ENCODE results near the gene ESRRG. TPM values are rescaled to one million over a fixed set of nuclear protein-coding genes. Genes with fewer than 3 reads are reported as not detected.

Gene ESRRG
- total RNA-seq, 2 donors from 2014 or later = 5.1 to 6.7 TPM

DNA sequence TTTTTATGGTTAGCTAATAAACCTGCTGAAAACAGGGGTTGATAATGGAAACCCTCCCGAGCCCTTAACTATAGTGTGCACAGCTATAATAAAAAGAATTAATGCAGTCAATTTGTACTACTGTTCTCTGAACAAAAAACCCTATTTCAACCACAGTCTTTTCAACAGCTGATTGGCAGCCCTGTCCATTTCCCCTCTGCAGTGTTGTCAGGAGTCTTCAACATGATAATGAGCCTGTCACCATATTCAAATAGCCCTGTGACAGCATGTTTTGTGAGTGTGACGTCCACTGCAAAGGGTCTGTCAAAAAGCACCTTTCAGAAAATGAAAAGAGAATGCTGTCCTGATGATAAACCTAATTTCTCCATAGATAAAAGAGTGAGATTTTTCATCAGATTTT lies 92.7 kb downstream of the ESRRG start:
- H3K9me3 ChIP-seq (ENCODE audit: control insufficient read depth, low read length) = no peaks in the 10 kb centered on the region
- peaks cover 28% of the 10 kb centered on the region for H3K4me1 Mint-ChIP-seq
- no peaks in the 10 kb centered on the region for H3K9me3 Mint-ChIP-seq
- no peaks in the 10 kb centered on the region for H3K36me3 Mint-ChIP-seq (ENCODE audit: low read depth)
- no peak overlapping the region for H3K4me3 ChIP-seq (ENCODE audit: low read length)
- no peak overlapping the region for H3K4me3 Mint-ChIP-seq
- no peak overlapping the region for H3K27ac Mint-ChIP-seq
- peaks cover 10% of the 10 kb centered on the region for H3K4me1 ChIP-seq (ENCODE audit: control insufficient read depth, insufficient read depth, low read length)
- H3K27ac ChIP-seq (ENCODE audit: low read depth, low read length) = no peak overlapping the region
- H3K27me3 ChIP-seq (ENCODE audit: control insufficient read depth, insufficient read depth, low read length, poor library complexity, severe bottlenecking) = peaks cover 6% of the 10 kb centered on the region
- H3K27me3 Mint-ChIP-seq (ENCODE audit: insufficient read depth) = peaks cover 4% of the 10 kb centered on the region
- H3K36me3 ChIP-seq (ENCODE audit: control insufficient read depth, insufficient read depth, low read length) = no peaks in the 10 kb centered on the region
- TF ChIP-seq, protein P1, sequence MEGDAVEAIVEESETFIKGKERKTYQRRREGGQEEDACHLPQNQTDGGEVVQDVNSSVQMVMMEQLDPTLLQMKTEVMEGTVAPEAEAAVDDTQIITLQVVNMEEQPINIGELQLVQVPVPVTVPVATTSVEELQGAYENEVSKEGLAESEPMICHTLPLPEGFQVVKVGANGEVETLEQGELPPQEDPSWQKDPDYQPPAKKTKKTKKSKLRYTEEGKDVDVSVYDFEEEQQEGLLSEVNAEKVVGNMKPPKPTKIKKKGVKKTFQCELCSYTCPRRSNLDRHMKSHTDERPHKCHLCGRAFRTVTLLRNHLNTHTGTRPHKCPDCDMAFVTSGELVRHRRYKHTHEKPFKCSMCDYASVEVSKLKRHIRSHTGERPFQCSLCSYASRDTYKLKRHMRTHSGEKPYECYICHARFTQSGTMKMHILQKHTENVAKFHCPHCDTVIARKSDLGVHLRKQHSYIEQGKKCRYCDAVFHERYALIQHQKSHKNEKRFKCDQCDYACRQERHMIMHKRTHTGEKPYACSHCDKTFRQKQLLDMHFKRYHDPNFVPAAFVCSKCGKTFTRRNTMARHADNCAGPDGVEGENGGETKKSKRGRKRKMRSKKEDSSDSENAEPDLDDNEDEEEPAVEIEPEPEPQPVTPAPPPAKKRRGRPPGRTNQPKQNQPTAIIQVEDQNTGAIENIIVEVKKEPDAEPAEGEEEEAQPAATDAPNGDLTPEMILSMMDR (conservative IDR thresholded peaks at IDR 0.05) = no peak
- no peak overlapping the region for H3K9ac ChIP-seq (ENCODE audit: extremely low read depth, low read length, poor library complexity, severe bottlenecking)
- DNase-seq = no peak
- WGBS, 2 experiments (ENCODE audit: insufficient coverage in 1 of 2, insufficient read length in 1 of 2) = 40 to 72% methylated on average over 1 to 2 of the region's 2 CpGs

GRCh38 chr1:216627252-216627651 lies 96.0 kb downstream of the ESRRG start:
- no peaks in the 10 kb centered on the region for H3K4me1 ChIP-seq (ENCODE audit: control insufficient read depth, insufficient read depth, low read length)
- no peak overlapping the region for H3K4me3 ChIP-seq (ENCODE audit: low read length)
- H3K9ac ChIP-seq (ENCODE audit: extremely low read depth, low read length, poor library complexity, severe bottlenecking) = no peak overlapping the region
- H3K27me3 ChIP-seq (ENCODE audit: control insufficient read depth, insufficient read depth, low read length, poor library complexity, severe bottlenecking) = no peaks in the 10 kb centered on the region
- H3K36me3 Mint-ChIP-seq (ENCODE audit: low read depth) = no peaks in the 10 kb centered on the region
- TF ChIP-seq, protein P1 (conservative IDR thresholded peaks at IDR 0.05) = no peak
- no peaks in the 10 kb centered on the region for H3K9me3 ChIP-seq (ENCODE audit: control insufficient read depth, low read length)
- H3K4me1 Mint-ChIP-seq = peaks cover 10% of the 10 kb centered on the region
- H3K27me3 Mint-ChIP-seq (ENCODE audit: insufficient read depth) = no peaks in the 10 kb centered on the region
- DNase-seq = no peak
- H3K36me3 ChIP-seq (ENCODE audit: control insufficient read depth, insufficient read depth, low read length) = no peaks in the 10 kb centered on the region
- H3K9me3 Mint-ChIP-seq = no peaks in the 10 kb centered on the region
- no peak overlapping the region for H3K4me3 Mint-ChIP-seq
- 79 to 94% methylated on average over 2 to 3 of the region's 3 CpGs for WGBS, 2 experiments (ENCODE audit: insufficient coverage in 1 of 2, insufficient read length in 1 of 2)
- H3K27ac Mint-ChIP-seq = no peak overlapping the region
- no peak overlapping the region for H3K27ac ChIP-seq (ENCODE audit: low read depth, low read length)

GRCh38 chr1:216626394-216627067 lies 96.7 kb downstream of the ESRRG start:
- WGBS, 2 experiments (ENCODE audit: insufficient coverage in 1 of 2, insufficient read length in 1 of 2) = 94 to 98% methylated on average over 6 of the region's 6 CpGs
- Mint-ChIP-seq H3K36me3 (ENCODE audit: low read depth) (no peaks in the 10 kb centered on the region), H3K27me3 (ENCODE audit: insufficient read depth) (no peaks in the 10 kb centered on the region), H3K27ac (no peak overlapping the region), H3K4me1 (peaks cover 7% of the 10 kb centered on the region), H3K9me3 (no peaks in the 10 kb centered on the region), H3K4me3 (no peak overlapping the region)
- H3K27ac ChIP-seq (ENCODE audit: low read depth, low read length) = no peak overlapping the region
- TF ChIP-seq, protein P1 (conservative IDR thresholded peaks at IDR 0.05) = no peak
- no peaks in the 10 kb centered on the region for H3K36me3 ChIP-seq (ENCODE audit: control insufficient read depth, insufficient read depth, low read length)
- no peaks in the 10 kb centered on the region for H3K4me1 ChIP-seq (ENCODE audit: control insufficient read depth, insufficient read depth, low read length)
- H3K4me3 ChIP-seq (ENCODE audit: low read length) = no peak overlapping the region
- no peak for DNase-seq
- H3K9ac ChIP-seq (ENCODE audit: extremely low read depth, low read length, poor library complexity, severe bottlenecking) = no peak overlapping the region
- no peaks in the 10 kb centered on the region for H3K27me3 ChIP-seq (ENCODE audit: control insufficient read depth, insufficient read depth, low read length, poor library complexity, severe bottlenecking)
- H3K9me3 ChIP-seq (ENCODE audit: control insufficient read depth, low read length) = no peaks in the 10 kb centered on the region

Data from endodermal cell (in vitro differentiated cells).